Trophoblast cell (in vitro differentiated cells and primary cell): ENCODE data around the gene ZFHX3.

Experiments
- DNase-seq, 2 donors: peaks; one replicate each; pipeline ENCODE4 v3.0.0-alpha.2; 2016
- H2AFZ ChIP-seq: 2 replicates; pipeline ENCODE4 v1.6.1; 2013; ENCODE audit warnings: low read length, moderate library complexity, mild to moderate bottlenecking; ENCODE audit not compliant: insufficient read depth, poor library complexity
- H2AK5ac ChIP-seq: 2 replicates; pipeline ENCODE4 v1.6.1; 2013; ENCODE audit warnings: mild to moderate bottlenecking, low read length
- H2BK120ac ChIP-seq: 2 replicates; pipeline ENCODE4 v1.6.1; 2013; ENCODE audit warnings: low read length, mild to moderate bottlenecking, moderate library complexity; ENCODE audit not compliant: insufficient read depth, poor library complexity
- H2BK12ac ChIP-seq: 2 replicates; pipeline ENCODE4 v1.6.1; 2013; ENCODE audit warnings: mild to moderate bottlenecking, low read length, moderate library complexity
- H2BK5ac ChIP-seq: 2 replicates; pipeline ENCODE4 v1.6.1; 2013; ENCODE audit warnings: low read length, low read depth, moderate library complexity, mild to moderate bottlenecking; ENCODE audit not compliant: poor library complexity
- H3K14ac ChIP-seq: 2 replicates; pipeline ENCODE4 v1.6.1; 2013; ENCODE audit warnings: mild to moderate bottlenecking, low read length
- H3K18ac ChIP-seq: 2 replicates; pipeline ENCODE4 v1.6.1; 2013; ENCODE audit warnings: mild to moderate bottlenecking, low read length
- H3K23ac ChIP-seq: 2 replicates; pipeline ENCODE4 v1.6.1; 2013; ENCODE audit warnings: low read length
- H3K27ac ChIP-seq: 2 replicates; pipeline ENCODE4 v1.5.1; 2013; ENCODE audit warnings: low read depth, mild to moderate bottlenecking, inconsistent platforms, low read length, moderate library complexity
- H3K27me3 ChIP-seq: 2 replicates; pipeline ENCODE4 v1.6.1; 2013; ENCODE audit warnings: inconsistent platforms, mild to moderate bottlenecking, low read length, moderate library complexity; ENCODE audit not compliant: insufficient read depth
- H3K36me3 ChIP-seq, 2 experiments: 1 replicate in 1 of 2; 2 replicates in 1 of 2; pipeline ENCODE4 v1.6.1; 2013; ENCODE audit warnings: low read length in 2 of 2, mild to moderate bottlenecking in 2 of 2, moderate library complexity in 1 of 2; ENCODE audit not compliant: insufficient read depth in 2 of 2, control insufficient read depth in 1 of 2
- H3K4ac ChIP-seq: 2 replicates; pipeline ENCODE4 v1.6.1; 2013; ENCODE audit warnings: low read depth, mild to moderate bottlenecking, low read length, moderate library complexity
- H3K4me1 ChIP-seq, 2 experiments: 1 replicate in 1 of 2; 2 replicates in 1 of 2; pipeline ENCODE4 v1.6.1; 2013; ENCODE audit warnings: low read length in 2 of 2, mild to moderate bottlenecking in 2 of 2, moderate library complexity in 1 of 2; ENCODE audit not compliant: insufficient read depth in 2 of 2, control insufficient read depth in 1 of 2
- H3K4me2 ChIP-seq: 2 replicates; pipeline ENCODE4 v1.6.1; 2013; ENCODE audit warnings: inconsistent platforms, mild to moderate bottlenecking, low read length, moderate library complexity
- H3K4me3 ChIP-seq: 2 replicates; pipeline ENCODE4 v1.5.1; 2013; ENCODE audit warnings: mild to moderate bottlenecking, low read depth, low read length, inconsistent platforms
- H3K79me1 ChIP-seq: one replicate; pipeline ENCODE4 v1.6.1; 2013; ENCODE audit warnings: low read length
- H3K79me2 ChIP-seq: 2 replicates; pipeline ENCODE4 v1.6.1; 2013; ENCODE audit warnings: low read length, mild to moderate bottlenecking; ENCODE audit not compliant: control insufficient read depth, insufficient read depth, poor library complexity
- H3K9ac ChIP-seq: 2 replicates; pipeline ENCODE4 v1.6.1; 2013; ENCODE audit warnings: mild to moderate bottlenecking, low read length
- H3K9me3 ChIP-seq: 2 replicates; pipeline ENCODE4 v1.6.1; 2013; ENCODE audit warnings: low read depth, mild to moderate bottlenecking, control low read depth, inconsistent platforms, low read length; ENCODE audit not compliant: insufficient read depth
- H4K12ac ChIP-seq: 2 replicates; pipeline ENCODE4 v1.6.1; 2013; ENCODE audit warnings: low read depth, mild to moderate bottlenecking, low read length, moderate library complexity
- H4K8ac ChIP-seq: 2 replicates; pipeline ENCODE4 v1.6.1; 2013; ENCODE audit warnings: low read depth, mild to moderate bottlenecking, low read length, moderate library complexity
- H4K91ac ChIP-seq: one replicate; pipeline ENCODE4 v1.6.1; 2013; ENCODE audit warnings: low read depth, mild to moderate bottlenecking, low read length, moderate library complexity
- WGBS: extraction: QIAGEN DNeasy Blood & Tissue Kit; methylation state at CpG from one replicate; pipeline ENCODE4 v1.1.7; 2013; ENCODE audit warnings: missing lambda C conversion rate; ENCODE audit not compliant: insufficient read length, insufficient coverage; ENCODE audit errors: extremely low coverage; 5-methylcytosine and 5-hydroxymethylcytosine counted together

Gene ZFHX3

DNA sequence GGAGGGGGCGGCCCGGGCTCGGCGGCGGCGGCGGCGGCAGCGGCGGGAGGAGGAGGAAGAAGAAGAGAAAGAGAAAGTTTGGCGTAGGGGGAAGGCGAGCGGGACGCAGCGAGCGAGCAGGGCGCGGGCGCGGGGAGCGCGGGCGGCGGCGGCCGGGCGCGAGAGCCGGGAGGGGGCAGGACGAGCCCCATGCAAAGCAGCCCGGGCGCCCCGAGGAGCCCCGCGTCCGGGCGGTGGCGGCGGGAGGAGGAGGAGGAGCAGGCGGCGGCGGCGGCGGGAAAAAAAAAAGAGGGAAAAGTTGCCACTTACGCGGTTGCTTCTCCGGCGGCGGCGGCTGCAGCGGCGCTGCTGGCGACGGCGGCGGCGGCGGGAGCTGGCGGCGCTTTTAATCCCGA lies 10.3 kb upstream of the ZFHX3 start:
- H3K14ac ChIP-seq: peak overlapping the region; percentile 98
- no peak overlapping the region for H2AFZ ChIP-seq
- H4K91ac ChIP-seq: peak overlapping the region; percentile 99
- H3K9me3 ChIP-seq: no peaks in the 10 kb centered on the region
- H3K27me3 ChIP-seq: peaks cover 10% of the 10 kb centered on the region
- H3K36me3 ChIP-seq: no peaks in the 10 kb centered on the region
- H2AK5ac ChIP-seq: no peak overlapping the region
- peak overlapping the region; percentile 87 for H3K9ac ChIP-seq
- peaks cover 37% of the 10 kb centered on the region for H3K79me1 ChIP-seq
- WGBS: no CpG with 5 or more reads among the region's 61 CpGs
- peak overlapping the region; percentile 53 for H2BK12ac ChIP-seq
- H2BK120ac ChIP-seq: peak overlapping the region; percentile 92
- H4K8ac ChIP-seq: peak overlapping the region; percentile 97
- no peak overlapping the region for H3K23ac ChIP-seq
- peak overlapping the region; percentile 96 for H3K18ac ChIP-seq
- H3K4me1 ChIP-seq: peaks cover 21 to 26% of the 10 kb centered on the region in 2 experiments
- H3K27ac ChIP-seq: peak overlapping the region; percentile 96
- H3K4ac ChIP-seq: peak overlapping the region; percentile 57
- H3K79me2 ChIP-seq: peaks cover 33% of the 10 kb centered on the region
- H3K4me3 ChIP-seq: peak overlapping the region; percentile 81
- H3K4me2 ChIP-seq: peak overlapping the region; percentile 44
- H4K12ac ChIP-seq: peak overlapping the region; percentile 80
- H2BK5ac ChIP-seq: peak overlapping the region; percentile 63
- peak in 1 of 2 donors; percentile 54 for DNase-seq

DNA sequence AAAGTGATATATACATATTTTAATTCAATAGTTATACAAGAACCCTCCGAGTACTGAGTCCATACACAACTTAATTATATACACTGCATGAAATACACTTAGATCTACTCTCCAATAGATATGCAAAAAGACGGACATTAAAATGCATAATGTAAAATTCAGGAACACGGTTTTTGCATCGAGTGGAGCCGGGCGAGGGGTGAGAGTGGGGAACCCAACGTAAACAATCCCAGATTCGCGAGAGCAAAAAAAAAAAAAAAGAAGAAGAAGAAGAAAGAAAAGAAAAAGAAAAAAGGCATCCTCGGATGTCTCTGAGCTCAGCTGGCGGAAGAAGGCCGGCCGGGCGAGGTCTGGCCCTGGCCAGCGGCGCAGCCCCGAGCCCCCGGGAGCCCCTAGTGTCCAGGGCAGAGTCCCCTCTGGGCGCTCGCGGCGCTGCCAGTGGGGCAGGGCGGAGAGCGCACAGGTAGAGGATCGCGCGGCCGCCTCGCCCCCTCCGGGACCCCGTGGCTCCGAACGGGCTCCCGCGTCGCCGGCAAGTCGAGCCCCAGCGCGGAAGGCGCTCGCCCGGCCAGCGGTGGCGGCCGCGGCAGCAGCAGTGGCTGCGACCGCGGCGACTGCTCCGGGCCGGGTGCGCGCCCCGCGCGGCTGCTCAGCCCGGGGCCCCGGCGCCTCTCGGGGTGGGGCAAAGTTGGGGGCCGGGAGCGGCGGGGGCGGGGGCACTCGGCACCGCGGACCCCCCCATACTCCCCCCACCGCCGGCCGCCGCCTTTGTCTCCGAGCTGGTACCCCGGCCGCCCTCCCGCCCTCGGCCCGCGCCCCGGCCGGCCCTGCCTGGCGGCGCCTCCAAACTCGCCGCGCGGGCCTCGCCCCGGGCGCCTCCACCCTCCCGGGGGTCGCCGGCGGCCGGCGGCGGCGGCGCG lies 9.6 kb upstream of the ZFHX3 start:
- H3K4me3 ChIP-seq: peak overlapping the region; percentile 81
- no CpG with 5 or more reads among the region's 101 CpGs for WGBS
- H3K36me3 ChIP-seq: no peaks in the 10 kb centered on the region

GRCh38 chr16:73056921-73057290 lies 9.0 kb upstream of the ZFHX3 start:
- Histone ChIP-seq H3K27ac (no peak overlapping the region), H3K9me3 (no peaks in the 10 kb centered on the region), H3K36me3 (no peaks in the 10 kb centered on the region), H3K18ac (no peak overlapping the region), H2AFZ (no peak overlapping the region), H3K23ac (no peak overlapping the region), H3K4ac (peak overlapping the region; percentile 40), H3K14ac (no peak overlapping the region), H3K9ac (no peak overlapping the region), H4K12ac (no peak overlapping the region), H2BK120ac (no peak overlapping the region), H4K8ac (no peak overlapping the region), H3K79me1 (peaks cover 41% of the 10 kb centered on the region), H4K91ac (no peak overlapping the region), H2BK12ac (no peak overlapping the region), H3K79me2 (peaks cover 37% of the 10 kb centered on the region), H3K4me1 (peaks cover 17 to 25% of the 10 kb centered on the region in 2 experiments), H3K4me3 (no peak overlapping the region), H2AK5ac (no peak overlapping the region), H3K4me2 (peak overlapping the region; percentile 88), H2BK5ac (no peak overlapping the region), H3K27me3 (no peaks in the 10 kb centered on the region)
- DNase-seq: no peak
- WGBS: no CpG with 5 or more reads among the region's 6 CpGs

More for the DNA sequence above, 9.6 kb upstream of the ZFHX3 start:
- peak overlapping the region; percentile 99 for H2BK5ac ChIP-seq
- peak overlapping the region; percentile 96 for H2BK12ac ChIP-seq
- H4K12ac ChIP-seq: peak overlapping the region; percentile 100
- H3K4ac ChIP-seq: peak overlapping the region; percentile 98
- peak overlapping the region; percentile 96 for H3K27ac ChIP-seq
- peak overlapping the region; percentile 98 for H2AK5ac ChIP-seq
- peaks cover 17 to 25% of the 10 kb centered on the region in 2 experiments for H3K4me1 ChIP-seq
- peak overlapping the region; percentile 99 for H4K8ac ChIP-seq
- peak overlapping the region; percentile 87 for H2AFZ ChIP-seq
- H2BK120ac ChIP-seq: peak overlapping the region; percentile 98
- H3K23ac ChIP-seq: no peak overlapping the region
- peaks cover 41% of the 10 kb centered on the region for H3K79me1 ChIP-seq
- H3K9me3 ChIP-seq: no peaks in the 10 kb centered on the region
- H3K9ac ChIP-seq: peak overlapping the region; percentile 87
- H3K4me2 ChIP-seq: peak overlapping the region; percentile 88
- H3K14ac ChIP-seq: peak overlapping the region; percentile 99
- H3K79me2 ChIP-seq: peaks cover 37% of the 10 kb centered on the region
- peak in 1 of 2 donors; percentile 44 for DNase-seq
- peak overlapping the region; percentile 99 for H4K91ac ChIP-seq
- peak overlapping the region; percentile 99 for H3K18ac ChIP-seq
- H3K27me3 ChIP-seq: peaks cover 4% of the 10 kb centered on the region

DNA sequence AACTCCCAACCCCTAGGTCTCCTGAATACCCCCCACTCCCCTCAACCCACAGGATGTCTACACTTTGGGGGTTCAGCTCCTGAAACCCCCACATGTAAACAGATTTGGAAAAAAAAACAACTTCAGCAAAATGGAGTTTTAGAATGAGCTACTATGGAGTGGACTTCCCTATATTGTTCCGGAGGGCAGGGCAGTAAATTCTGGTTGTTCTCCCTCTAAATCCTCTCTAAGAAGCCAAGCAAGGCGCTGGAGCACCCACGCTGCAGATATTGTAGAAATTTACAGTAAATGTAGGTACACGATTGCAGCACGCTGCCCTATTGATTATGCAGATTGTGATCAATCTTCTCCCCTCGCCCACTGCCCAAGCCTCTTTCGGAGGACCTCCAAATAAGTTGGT lies 8.5 kb upstream of the ZFHX3 start:
- Histone ChIP-seq H3K9me3 (no peaks in the 10 kb centered on the region), H2AFZ (peak overlapping the region; percentile 54), H4K8ac (peak overlapping the region; percentile 74), H3K79me1 (peaks cover 41% of the 10 kb centered on the region), H3K27ac (peak overlapping the region; percentile 86), H3K4me3 (no peak overlapping the region), H3K23ac (no peak overlapping the region), H3K4me2 (peak overlapping the region; percentile 88), H3K79me2 (peaks cover 39% of the 10 kb centered on the region), H3K9ac (peak overlapping the region; percentile 77), H3K18ac (peak overlapping the region; percentile 91), H3K27me3 (no peaks in the 10 kb centered on the region), H3K4ac (peak overlapping the region; percentile 95), H4K12ac (peak overlapping the region; percentile 51), H3K36me3 (no peaks in the 10 kb centered on the region), H3K14ac (peak overlapping the region; percentile 92), H4K91ac (peak overlapping the region; percentile 92), H2BK12ac (peak overlapping the region; percentile 87), H3K4me1 (peaks cover 17 to 25% of the 10 kb centered on the region in 2 experiments), H2AK5ac (peak overlapping the region; percentile 92), H2BK5ac (peak overlapping the region; percentile 91), H2BK120ac (peak overlapping the region; percentile 92)
- no peak for DNase-seq
- WGBS: no CpG with 5 or more reads among the region's 7 CpGs
